ENCODE data around the gene UBE2U. TPM values are rescaled to one million over a fixed set of nuclear protein-coding genes. Genes with fewer than 3 reads are reported as not detected.

Gene UBE2U
- polyA plus RNA-seq, 1 experiment, result not detected

GRCh38 chr1:64302194-64302593 is 98.8 kb downstream of the UBE2U start:
- POLR2A ChIA-PET, result no interaction called here
- Histone ChIP-seq H3K27ac (ENCODE audit: low read depth, low read length) (no peak overlapping the region), H3K27me3 (ENCODE audit: control insufficient read depth, insufficient read depth, low read length) (no peaks in the 10 kb centered on the region)

GRCh38 chr1:64302971-64303370 is 99.5 kb downstream of the UBE2U start:
- no peak for DNase-seq (ENCODE audit: low read depth, low spot score)
- ChIA-PET POLR2A (no interaction called here), CTCF (no interaction called here)
- TF ChIP-seq CTCF (IDR thresholded peaks at IDR 0.05; ENCODE audit: low read depth, low read length), result no peak
- Histone ChIP-seq H3K27me3 (ENCODE audit: control insufficient read depth, insufficient read depth, low read length) (no peaks in the 10 kb centered on the region), H3K9me3 (ENCODE audit: control insufficient read depth, insufficient read depth, low read length) (no peaks in the 10 kb centered on the region), H3K27ac (ENCODE audit: low read depth, low read length) (no peak overlapping the region), H3K4me3 (ENCODE audit: low read depth, low read length) (no peak overlapping the region)

More at GRCh38 chr1:64302194-64302593, 98.8 kb downstream of the UBE2U start:
- no peak for DNase-seq (ENCODE audit: low read depth, low spot score)
- no peak for TF ChIP-seq CTCF (IDR thresholded peaks at IDR 0.05; ENCODE audit: low read depth, low read length)
- CTCF ChIA-PET, result no interaction called here
- H3K4me3 ChIP-seq (ENCODE audit: low read depth, low read length), result no peak overlapping the region
- H3K9me3 ChIP-seq (ENCODE audit: control insufficient read depth, insufficient read depth, low read length), result no peaks in the 10 kb centered on the region

GRCh38 chr1:64304823-64305222 is 101.4 kb downstream of the UBE2U start:
- ChIA-PET POLR2A (no interaction called here), CTCF (interaction anchor here (0.6 to 0.7 kb wide), 4 partner anchors 58 to 902 kb away, joined by 3 read pairs; no protein-coding TSS in a partner anchor)
- H3K27ac ChIP-seq (ENCODE audit: low read depth, low read length), result no peak overlapping the region
- no peaks in the 10 kb centered on the region for H3K27me3 ChIP-seq (ENCODE audit: control insufficient read depth, insufficient read depth, low read length)
- H3K4me3 ChIP-seq (ENCODE audit: low read depth, low read length), result no peak overlapping the region
- no peak for TF ChIP-seq CTCF (IDR thresholded peaks at IDR 0.05; ENCODE audit: low read depth, low read length)
- H3K9me3 ChIP-seq (ENCODE audit: control insufficient read depth, insufficient read depth, low read length), result no peaks in the 10 kb centered on the region
- DNase-seq (ENCODE audit: low read depth, low spot score), result no peak

GRCh38 chr1:64308866-64309265 is 105.4 kb downstream of the UBE2U start:
- Histone ChIP-seq H3K9me3 (ENCODE audit: control insufficient read depth, insufficient read depth, low read length) (no peaks in the 10 kb centered on the region), H3K4me3 (ENCODE audit: low read depth, low read length) (no peak overlapping the region), H3K27ac (ENCODE audit: low read depth, low read length) (no peak overlapping the region), H3K27me3 (ENCODE audit: control insufficient read depth, insufficient read depth, low read length) (no peaks in the 10 kb centered on the region)
- CTCF ChIA-PET, result no interaction called here
- no peak for DNase-seq (ENCODE audit: low read depth, low spot score)
- POLR2A ChIA-PET, result no interaction called here
- no peak for TF ChIP-seq CTCF (IDR thresholded peaks at IDR 0.05; ENCODE audit: low read depth, low read length)

GRCh38 chr1:64309431-64309831 is 106.0 kb downstream of the UBE2U start:
- ChIA-PET POLR2A (no interaction called here), CTCF (no interaction called here)
- no peak for DNase-seq (ENCODE audit: low read depth, low spot score)
- Histone ChIP-seq H3K4me3 (ENCODE audit: low read depth, low read length) (no peak overlapping the region), H3K9me3 (ENCODE audit: control insufficient read depth, insufficient read depth, low read length) (no peaks in the 10 kb centered on the region), H3K27me3 (ENCODE audit: control insufficient read depth, insufficient read depth, low read length) (no peaks in the 10 kb centered on the region), H3K27ac (ENCODE audit: low read depth, low read length) (no peak overlapping the region)
- no peak for TF ChIP-seq CTCF (IDR thresholded peaks at IDR 0.05; ENCODE audit: low read depth, low read length)

Data from AG04450 (cell line).